NCI-H1417 treated with DMSO at 0.1 percent for 48 hours (cell line): ENCODE results near the gene FEM1B.

Experiments used
- DNase-seq: peaks from one replicate; lab custom pipeline; 2025; lab: John Stamatoyannopoulos, UW

Gene FEM1B

GRCh38 chr15:68322796-68323195, 45.3 kb downstream of the FEM1B start:
- DNase-seq, result no peak

GRCh38 chr15:68325726-68326125, 48.2 kb downstream of the FEM1B start:
- DNase-seq, result no peak

- no peak for DNase-seq
Measured at GRCh38 chr15:68326711-68327354, 49.3 kb downstream of the FEM1B start.

- DNase-seq, result no peak
Measured at GRCh38 chr15:68328443-68328842, 50.9 kb downstream of the FEM1B start.

GRCh38 chr15:68328964-68329363, 51.4 kb downstream of the FEM1B start:
- no peak for DNase-seq

GRCh38 chr15:68330416-68330815, 52.9 kb downstream of the FEM1B start:
- DNase-seq, result no peak

GRCh38 chr15:68330901-68331300, 53.4 kb downstream of the FEM1B start:
- DNase-seq, result no peak

GRCh38 chr15:68332266-68332665, 54.7 kb downstream of the FEM1B start:
- no peak for DNase-seq

- no peak for DNase-seq
Measured at GRCh38 chr15:68333775-68334470, 56.4 kb downstream of the FEM1B start.

GRCh38 chr15:68334661-68335124, 57.1 kb downstream of the FEM1B start:
- DNase-seq, result no peak

- DNase-seq, result no peak
Measured at GRCh38 chr15:68335251-68335650, 57.7 kb downstream of the FEM1B start.

- DNase-seq, result no peak
Measured at GRCh38 chr15:68335655-68336054, 58.1 kb downstream of the FEM1B start.

GRCh38 chr15:68336516-68336915, 59.0 kb downstream of the FEM1B start:
- DNase-seq, result no peak

- DNase-seq, result no peak
Measured at GRCh38 chr15:68337826-68338225, 60.3 kb downstream of the FEM1B start.

- DNase-seq, result no peak
Measured at GRCh38 chr15:68339481-68339880, 61.9 kb downstream of the FEM1B start.

- no peak for DNase-seq
Measured at GRCh38 chr15:68340726-68341671, 63.5 kb downstream of the FEM1B start.

GRCh38 chr15:68341760-68342725, 64.5 kb downstream of the FEM1B start:
- no peak for DNase-seq

GRCh38 chr15:68343579-68344225, 66.2 kb downstream of the FEM1B start:
- DNase-seq, result no peak

- no peak for DNase-seq
Measured at GRCh38 chr15:68344600-68344999, 67.1 kb downstream of the FEM1B start.
